Stimulated activated CD4-positive, alpha-beta T cell treated with anti-CD3 and anti-CD28 coated beads, TNF-alpha, amount 100 ng/mL, for 24 hours (primary cell): ENCODE data around the gene SLC25A40.

ENCODE experiments used
- DNase-seq, 3 experiments: peaks; one replicate each; pipeline ENCODE4 v3.0.0-alpha.2; 2020; ENCODE audit warnings: low read depth in 3 of 3

The SLC25A40 gene

GRCh38 chr7:87784424-87784823 is 91.7 kb downstream of the SLC25A40 start:
- no peak for DNase-seq
